GM18520 (cell line): ENCODE results near the gene ELOVL6.

Experiments
- ATAC-seq: cut with Tn5 transposase; IDR thresholded peaks from one replicate; pipeline ENCODE4 v1.9.1; 2021; ENCODE audit not compliant: unreplicated experiment

ELOVL6 gene

DNA sequence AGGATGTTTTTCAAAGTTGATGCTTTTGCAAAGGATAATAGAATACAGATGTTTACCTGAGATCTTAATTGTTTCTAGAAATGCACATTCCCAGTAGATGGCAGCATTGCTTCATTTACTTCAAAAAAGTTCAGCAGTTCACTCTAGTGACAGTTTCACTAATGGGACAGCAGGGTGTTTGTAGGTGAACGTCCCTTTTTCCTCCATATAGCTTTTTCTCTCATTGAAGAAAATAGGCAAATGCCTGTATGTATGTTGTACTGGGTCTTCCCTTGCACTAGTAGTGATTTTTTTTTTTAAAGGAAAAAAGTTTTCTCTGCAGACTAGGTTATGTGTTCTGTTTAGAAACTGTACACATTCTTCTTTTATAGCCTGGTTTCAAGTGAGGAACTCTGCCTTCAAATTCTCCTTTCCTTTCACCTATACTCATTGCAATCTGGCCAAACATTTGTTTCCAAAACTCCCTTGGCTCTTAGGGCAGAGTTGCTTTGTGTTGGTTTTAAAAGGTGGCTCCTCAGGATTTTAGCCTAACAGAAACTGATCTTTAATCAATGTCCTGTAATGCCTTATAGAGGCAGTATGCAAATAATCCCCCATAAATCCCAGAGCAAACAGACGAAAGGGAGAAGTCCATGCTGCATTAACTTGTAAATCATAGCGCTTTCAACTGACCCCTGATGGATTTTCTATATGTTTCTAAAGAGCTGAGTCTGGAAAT lies 199.4 kb downstream of the ELOVL6 start:
- peak; percentile 25 for ATAC-seq

- no peak for ATAC-seq
These were observed 201.9 kb downstream of the ELOVL6 start for GRCh38 chr4:109996526-109996925.
